Measurements from ENCODE around the gene FH.

The FH gene

DNA sequence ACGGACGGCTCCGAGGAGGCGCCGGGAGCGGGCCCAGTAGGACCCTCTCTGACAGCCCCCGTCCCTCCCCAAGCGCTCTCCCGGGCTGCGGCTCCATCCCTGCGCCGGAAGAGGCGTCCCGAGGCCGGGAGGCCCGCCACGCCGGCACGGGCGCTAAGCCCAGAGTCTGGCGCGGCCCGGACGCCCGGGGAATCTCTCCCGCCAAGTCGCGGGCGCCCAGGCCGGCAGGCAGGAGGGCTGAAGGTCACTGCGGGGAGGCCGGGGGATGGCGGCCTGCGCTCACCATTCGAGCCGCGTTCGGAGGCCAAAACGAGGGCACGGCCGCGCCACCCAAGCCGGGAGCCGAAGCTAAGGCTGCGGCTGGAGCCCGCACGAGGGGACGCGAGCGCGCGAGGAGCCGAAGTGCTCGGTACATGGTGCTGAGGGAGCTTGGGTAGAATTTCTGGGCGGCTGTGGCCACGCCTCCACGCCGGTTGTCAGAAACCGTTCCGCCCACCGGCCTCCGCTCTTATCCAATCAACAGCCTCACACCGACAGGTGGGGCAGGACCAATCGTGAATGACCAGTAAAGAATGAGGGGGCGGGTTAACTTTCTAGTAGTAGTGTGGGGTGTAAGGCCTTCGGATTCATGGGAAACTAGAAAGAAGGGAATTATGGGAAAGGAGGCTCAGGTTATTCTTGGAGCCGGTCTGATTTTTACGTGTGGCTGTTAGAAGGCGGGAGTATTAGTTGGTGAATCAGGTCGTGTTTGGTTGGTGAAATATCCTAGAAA is at the start of gene FH:
Gene FH, minus strand, starts transcription at position 448 of the 772 bp plus-strand sequence. Its CDS starts 33 bp downstream, at position 415.
- peak; percentile 99 for DNase-seq

DNA sequence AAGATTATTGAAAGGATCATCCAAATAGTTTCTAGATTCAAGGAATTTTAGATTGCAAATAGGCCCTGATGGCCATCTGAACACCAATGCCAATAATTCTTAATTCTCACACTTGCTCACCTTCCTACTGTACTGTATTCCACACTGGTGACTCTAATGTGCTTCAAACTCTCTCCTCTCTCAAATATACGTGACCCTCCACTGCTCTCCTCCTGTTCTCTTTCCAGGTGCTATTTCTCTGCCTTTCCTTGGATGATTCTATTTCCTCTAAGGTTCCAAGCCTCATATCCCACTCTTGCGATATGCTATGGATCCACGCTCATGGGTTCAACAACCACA is 41.3 kb upstream of the FH start:
- no peak for DNase-seq

DNA sequence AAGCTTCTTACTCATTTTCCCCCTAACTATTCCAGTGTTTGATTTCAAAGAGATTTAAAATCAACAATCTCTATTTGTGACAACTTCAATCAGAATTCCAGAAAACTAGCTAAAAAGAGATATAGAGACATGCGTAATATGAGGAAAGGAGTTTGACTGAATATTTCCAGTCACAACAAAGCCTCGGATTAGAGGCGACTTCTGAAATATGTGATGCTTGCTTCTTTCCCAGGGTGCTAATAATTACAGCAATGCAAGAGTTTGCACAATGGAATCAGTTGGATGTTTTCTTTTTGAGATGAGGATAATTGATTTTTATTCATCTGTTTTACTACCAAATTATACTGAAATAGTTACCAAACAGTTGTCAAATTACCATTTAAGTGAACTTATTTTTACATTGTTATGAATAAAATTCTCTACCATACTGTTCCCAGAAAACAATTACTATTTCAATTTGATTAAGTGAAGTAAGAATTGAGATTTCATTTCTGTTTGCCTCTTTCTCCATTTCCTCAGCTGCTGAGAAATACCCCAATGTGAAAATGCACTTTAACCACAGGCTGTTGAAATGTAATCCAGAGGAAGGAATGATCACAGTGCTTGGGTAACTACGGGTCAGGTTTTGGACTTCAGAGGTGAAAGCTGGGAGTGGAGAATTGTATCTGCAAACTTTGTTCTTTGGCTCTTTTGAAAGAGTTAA is 40.7 kb upstream of the FH start:
- no peak for DNase-seq

DNA sequence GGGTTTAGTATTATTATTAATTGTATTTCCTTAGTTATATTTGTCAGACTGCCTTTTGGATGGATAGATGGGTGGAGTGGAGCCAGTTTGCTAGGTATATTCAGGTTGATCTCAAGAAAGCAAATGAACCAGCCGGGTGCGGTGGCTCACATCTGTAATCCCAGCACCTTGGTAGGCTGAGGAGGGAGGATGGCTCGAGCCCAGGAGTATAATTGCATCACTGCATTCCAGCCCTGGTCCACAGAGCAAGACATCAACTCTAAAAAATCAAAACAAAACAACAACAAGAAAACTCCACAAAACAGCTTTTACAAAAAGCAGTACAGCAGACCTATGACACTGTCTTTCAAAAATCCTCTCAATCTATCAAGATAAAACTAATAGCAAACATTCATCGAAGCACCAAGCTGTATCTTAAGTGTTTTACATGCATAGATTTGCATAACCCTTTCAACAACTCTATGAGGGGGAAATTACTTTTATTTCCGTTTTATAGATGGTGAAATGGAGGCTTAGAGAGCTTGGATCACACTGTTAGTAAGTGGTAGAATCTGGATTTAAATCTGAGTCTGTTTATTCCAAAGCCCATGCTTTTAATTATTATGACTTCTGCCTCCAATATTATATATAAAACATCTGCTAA is 38.1 kb upstream of the FH start:
- no peak for DNase-seq

DNA sequence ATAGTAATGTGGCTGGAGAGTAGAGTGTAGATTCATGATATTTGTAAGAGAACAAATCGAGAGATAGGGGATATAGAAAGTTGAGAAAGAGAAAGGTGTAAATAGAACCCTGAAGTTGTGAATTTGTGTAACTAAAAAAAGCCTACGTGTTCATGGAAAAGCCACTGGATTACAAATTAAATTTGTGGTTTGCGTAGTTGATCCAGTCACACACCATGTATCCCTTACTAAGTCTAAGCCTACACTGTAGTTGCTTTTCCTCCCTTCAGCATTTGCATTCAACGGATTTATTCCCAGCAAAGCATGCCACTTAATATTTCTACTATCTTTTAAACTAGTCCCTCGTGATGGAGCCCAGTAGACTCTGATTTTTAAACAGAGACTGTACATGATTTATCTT is 37.5 kb upstream of the FH start:
- DNase-seq: no peak

DNA sequence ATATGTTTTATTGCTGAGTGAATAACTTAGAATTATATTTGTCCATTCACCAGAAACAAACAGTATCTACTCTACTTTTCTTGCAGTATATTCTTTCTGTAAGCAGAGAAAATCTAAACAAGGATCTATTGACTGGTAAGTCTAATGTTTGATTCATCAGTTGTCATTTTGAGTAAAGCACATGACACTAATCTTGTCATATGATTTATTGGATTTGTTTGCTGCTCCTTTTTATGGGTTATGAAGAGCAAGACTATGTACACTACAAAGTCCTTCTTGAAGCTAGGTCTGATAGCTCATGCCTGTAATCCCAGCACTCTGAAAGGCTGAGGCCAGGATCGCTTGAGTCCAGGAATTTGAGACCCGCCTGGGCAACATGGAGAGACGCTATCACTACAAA is 36.0 kb upstream of the FH start:
- no peak for DNase-seq

DNA sequence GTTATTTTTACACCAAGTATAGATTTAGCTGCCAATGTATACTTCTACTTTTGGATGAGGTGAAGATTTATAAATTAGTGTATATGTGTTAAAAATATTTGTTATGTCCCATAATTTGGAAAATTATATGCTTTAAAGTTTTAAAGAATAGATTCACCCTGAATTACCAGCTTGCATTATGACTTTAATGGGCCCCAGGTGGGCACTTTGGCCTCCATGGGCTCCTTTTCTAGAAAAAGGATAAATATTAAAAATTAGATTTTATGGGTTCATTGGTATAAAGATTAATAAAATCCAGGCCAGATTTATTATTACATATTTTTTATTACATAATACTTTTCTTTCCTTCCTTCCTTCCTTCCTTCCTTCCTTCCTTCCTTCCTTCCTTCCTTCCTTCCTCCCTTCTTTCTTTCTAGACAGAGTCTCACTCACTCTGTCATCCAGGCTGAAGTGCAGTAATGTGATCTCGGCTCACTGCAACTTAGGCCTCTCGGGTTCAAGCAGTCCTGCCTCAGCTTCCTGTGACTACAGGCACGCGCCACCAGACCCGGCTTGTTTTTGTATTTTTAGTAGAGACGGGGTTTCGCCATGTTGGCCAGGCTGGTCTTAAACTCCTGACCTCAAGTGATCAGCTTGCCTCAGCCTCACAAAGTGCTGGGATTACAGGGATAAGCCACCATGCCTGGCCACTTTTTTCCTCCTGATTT is 34.5 kb upstream of the FH start:
- DNase-seq: no peak

DNA sequence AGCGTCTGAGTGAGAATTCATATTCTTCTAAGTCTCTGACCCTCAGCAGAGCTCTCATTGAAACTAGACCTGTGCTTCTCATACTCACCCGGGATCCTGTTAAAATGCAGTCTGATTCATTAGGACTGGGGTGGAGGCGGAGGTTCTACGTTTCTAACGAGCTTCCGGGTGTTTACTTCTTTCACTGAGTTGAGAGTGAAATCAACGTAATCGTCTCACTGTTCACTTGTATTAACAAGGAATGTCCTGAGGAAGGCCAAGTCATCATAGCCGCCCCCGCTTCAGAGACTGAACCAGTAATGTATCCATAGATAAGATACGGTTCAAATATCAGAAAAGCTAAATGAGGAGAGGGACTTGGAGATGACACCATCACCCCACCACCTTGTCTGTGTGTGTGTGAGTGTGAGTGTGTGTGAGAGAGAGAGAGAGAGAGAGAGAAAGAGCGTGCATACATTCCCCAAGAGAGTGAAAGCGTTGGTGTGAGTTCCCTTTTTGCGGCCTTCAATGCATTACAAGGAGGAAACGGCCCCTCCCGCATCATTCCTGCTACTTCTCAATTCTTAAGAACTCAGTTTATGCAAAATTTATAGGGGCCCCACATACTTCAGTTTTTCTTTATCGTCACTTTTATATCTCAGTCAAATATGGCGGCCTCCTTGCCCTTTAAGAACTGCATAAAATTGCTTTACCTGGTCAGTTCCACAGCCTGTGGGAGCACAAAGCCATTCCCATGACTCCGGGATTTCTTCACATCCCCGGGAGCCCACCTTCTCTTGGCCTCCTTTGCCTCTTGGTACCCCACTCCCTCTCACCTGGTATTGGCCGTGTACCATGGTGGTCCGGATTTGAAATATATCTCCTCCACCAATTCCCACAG is 32.4 kb upstream of the FH start:
- no peak for DNase-seq

DNA sequence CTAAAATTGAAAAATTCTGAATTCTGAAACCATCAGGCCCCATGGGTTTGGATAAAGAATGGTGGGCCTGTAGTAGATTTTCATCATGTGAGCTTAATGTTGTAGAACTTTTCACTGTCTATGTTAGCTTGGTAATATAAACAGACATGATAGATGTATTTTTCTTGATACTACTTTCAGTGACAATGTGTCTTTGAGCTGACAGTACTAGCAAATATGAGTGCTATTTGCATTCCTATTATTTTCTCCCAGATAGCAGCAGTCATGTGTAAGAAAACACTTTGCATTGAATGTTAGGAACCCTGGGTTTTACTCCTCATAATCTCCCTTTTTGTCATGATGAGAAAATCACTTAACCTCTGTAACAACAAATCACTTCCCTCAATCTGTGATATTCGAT is 30.8 kb upstream of the FH start:
- no peak for DNase-seq

DNA sequence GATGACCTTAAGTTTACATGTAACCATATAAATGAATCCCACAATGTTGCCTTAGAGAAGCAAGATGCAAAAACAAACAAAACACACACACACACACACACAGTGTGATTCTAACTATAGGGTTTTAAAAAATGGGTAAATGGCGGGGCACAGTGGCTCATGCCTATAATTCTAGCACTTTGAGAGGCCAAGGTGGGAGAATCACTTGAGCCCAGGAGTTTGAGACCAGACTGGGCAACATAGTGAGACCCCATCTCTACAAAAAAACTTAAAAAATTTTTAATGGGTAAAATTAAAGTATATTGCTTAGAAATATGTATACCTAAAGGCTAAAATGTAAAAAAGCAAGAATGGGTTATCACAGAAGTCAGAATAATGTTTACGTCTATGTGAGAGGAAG is 28.5 kb upstream of the FH start:
- no peak for DNase-seq

DNA sequence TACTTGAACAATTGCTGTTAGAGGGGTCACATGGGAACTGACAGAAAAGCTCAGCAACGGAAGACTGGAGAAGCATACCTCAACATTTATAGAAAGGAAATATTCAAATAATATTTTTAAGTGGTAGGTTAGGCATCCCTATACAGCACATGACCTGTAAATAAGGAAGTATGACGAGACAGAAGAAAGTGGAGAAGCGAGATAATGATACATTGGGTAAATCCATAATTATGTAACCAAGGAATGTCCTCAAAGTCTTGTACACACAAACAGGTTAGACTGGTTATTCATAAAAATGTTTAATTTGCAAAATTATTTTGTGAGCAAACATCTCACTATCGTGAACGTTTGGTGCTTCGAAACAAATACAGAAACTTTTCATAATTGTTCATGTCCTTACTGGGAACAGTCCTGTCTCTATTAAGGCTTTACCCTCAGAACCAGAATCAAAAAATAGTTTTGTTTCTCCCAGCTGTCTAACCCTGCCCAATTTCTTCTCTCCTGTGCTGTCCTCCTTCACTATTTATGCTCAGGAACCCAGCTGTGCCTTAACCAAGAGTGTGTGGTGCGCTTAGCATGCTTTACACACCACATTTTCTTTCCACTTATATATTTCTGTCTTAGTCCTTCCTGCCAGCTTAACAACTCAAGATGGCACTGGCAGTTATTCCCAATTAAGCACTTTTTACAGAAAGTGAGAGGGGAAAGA is 22.8 kb upstream of the FH start:
- DNase-seq: no peak

DNA sequence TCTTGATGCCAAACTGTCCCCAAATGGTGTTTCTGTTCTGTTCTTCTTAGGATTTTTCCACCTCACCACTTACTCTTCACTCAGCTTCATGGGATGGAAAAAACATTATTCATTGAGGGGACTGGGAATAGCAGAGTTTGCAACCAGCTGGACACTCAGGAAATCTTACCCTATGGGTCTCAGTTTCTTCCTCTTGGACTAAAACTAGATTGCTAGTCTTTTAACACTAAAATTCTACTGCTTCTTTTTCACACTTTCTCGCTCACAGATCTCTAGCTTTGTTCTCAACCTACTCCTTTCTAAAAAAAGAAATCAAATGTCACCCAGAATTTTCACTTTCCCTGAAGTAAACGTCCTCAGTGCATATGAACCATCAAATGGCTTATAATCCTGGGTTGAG is 17.4 kb upstream of the FH start:
- no peak for DNase-seq

DNA sequence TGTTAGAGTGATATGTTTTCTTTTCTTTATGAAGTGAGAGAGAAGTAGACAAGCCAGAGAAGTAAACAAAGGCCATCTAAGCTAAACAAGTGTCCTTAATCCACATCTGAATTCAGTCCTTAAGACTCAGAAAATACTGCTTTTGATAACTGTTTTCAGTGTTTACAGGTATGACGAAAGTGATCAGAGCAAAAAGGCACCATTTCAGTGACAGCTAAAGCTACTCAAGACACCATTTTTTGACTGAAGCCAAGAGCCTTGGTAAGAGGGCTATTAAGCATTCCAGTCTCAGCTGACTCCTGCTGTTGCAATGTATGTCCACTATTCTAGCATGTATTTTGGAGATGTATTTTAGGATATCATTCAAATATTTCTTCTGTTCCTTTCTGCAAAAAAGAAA is 16.7 kb upstream of the FH start:
- no peak for DNase-seq

DNA sequence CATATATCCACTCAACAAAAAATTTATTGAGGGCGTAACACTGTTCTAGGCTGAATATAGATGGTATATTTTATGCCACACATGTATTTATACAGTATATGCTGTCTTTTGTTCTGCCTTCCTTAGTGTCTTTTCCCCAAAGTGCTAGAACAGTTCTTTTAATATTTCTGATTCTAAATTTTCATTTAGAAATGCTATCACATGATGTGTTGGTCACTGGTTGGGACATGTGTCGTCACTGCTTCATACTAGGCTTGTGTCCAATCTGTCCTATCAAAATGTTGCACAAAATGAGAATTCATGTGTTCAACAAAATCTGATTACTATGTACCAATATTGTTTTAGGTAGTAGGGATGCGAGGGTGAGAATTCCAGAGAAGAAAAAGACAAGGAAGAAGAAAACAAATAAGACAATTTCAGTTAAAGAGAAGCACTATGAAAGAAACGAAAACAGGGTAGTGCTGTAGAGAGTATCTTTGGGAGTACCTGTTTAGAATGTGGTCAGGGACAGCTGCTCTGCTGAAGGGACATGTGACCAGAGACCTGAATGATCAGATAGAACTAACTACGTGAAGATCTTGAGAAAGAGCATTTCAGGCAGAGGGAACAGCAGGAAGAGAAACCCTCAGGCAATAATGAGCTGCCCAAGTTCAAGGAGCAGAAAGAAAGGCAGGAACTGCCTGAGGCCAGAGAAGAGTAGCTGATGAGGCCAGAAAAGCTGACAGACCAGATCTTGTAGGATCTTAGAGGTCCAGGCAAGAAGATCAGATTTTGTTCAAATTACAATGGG is 14.0 kb upstream of the FH start:
- no peak for DNase-seq

DNA sequence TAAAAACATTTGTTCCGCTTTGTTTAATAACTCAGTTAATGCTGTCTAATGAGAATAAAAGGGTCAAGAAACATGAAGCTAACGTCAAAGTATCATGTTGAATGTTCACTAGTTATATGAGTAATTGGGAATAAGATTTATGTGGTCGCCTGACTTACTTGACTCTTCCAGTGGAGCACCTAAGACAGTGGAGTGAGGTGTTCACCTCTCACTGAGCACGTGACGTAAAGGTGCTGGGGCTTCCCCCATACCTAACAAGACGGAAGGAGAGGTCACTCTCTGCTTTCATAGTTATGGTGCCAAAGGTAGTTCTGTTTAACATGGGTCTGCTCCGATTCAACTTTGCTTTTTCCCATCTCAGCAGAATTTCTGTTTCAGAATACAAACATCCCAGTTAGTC is 13.3 kb upstream of the FH start:
- no peak for DNase-seq

DNA sequence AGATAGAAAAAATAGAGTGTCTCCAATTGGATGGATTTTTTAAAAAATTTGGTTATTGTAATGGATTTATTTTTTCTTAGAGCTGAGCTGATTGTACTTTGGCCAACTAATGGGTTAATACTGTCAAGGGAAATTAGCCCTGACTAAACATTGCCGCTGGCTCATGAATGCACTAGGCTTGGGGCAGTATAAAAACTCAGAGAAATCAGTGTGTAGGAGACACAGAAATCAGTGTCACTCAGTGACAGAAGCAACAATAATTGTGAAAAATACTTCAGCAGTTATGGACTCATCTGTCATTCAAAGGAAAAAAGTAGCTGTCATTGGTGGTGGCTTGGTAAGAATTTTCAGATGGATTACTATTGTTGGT is 12.6 kb upstream of the FH start, which contains the start of gene KMO:
Gene KMO, plus strand, starts transcription at position 217 of the 370 bp plus-strand sequence. Its CDS starts 67 bp downstream, at position 284.
- DNase-seq: no peak

DNA sequence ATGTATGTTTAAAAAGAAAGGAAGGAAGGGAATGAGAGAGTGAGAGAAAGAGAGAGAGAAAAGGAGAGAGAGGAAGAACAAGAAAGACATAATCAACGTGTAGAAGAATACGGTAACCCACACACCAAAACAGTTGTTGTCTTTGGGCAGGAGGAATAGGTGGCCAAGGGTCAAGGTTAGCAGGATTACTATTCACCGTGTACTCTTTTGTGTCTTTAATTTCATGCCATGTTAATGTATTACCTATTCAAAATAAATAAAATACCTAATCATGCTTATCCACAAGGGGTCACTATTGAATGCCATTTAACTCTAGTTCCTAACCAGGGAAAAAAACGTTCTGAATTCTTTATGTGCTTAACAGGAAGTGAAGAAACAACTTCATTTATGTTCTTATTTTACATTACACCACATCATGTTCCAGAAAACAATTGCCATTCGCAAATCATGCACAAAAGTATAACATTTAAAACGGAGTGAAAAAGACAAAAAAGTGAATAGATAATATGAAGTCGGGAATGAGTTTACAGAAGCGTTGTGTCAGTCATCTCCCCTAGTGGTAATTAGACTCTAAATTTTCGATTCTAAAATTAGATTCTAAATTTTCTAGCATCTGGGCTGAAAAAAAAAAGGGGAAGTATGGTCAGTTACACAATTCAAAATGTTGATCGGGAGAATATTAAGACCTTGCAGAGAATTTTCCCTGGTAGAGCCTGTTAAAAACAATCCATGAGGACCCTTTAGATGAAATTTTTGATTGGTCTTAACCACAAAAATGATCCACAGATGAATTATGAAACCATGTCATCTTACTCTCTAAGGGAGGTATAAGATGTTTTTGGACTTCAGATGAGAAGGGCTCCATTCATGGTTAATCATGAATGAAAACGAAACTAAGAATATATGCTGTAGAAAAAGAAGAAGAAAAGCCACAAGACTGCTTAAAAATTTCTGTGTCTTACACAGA is 11.9 kb upstream of the FH start:
- DNase-seq: peak; percentile 79

DNA sequence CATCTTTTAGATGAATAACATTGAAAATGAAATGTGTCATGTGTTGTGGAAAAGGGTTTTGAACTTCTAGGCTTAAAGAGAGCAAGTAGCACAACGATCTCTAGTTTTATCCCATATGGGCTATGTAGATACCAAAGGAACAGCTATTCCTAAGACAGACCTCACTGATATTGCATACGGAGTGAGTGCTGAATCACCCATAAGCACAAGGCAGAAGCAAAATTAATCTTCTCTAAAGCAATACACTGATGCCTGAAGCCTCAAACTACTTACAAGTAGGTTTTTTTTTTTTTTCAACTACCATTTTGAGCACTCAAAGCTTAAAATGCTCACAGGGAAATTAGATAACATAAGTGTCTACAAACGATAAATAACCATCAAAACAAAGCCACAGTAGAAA is 7.6 kb upstream of the FH start:
- no peak for DNase-seq

DNA sequence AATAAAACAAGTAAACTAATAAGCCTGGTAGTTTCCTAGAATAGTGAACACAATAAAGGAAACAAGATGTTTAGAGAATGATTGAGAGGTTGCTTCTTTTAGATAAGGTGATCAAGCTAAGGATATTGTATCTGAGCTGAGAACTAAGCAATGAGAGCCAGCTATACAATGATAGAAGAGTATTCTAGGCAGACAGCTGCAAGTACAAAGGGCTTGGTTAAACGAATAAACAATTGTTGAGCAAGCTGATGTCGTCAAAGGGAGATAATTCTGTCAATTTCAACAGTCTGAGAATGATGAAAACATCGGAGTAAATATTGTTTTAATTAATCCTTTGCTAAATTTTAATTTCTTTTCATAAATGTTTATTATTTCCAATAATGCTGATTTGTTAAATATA is 5.5 kb upstream of the FH start:
- no peak for DNase-seq

DNA sequence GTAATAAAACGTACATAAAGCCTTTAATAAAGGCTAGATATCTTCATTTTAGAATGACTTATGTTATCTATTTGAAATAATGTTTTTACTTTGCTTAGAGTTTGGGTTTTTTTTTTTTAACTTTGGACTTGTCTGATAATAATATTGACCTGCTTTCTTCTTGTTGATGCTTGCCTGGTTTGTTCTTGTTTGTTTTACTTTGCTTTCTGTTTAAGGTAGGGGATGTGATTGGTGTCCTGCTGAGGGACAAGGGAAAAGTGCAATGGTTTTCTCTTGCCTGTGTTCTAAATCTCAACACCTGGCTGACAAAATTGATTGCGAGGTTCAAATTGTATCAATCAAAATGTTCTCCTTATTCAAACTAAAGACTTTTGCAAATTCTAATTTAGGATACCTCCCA is 2.2 kb upstream of the FH start:
- no peak for DNase-seq
